NCI-H2107 (cell line): ENCODE results near the gene NPIPB6.

Experiments used
- DNase-seq: peaks from one replicate; lab custom pipeline; 2025; lab: John Stamatoyannopoulos, UW

The NPIPB6 gene

DNA sequence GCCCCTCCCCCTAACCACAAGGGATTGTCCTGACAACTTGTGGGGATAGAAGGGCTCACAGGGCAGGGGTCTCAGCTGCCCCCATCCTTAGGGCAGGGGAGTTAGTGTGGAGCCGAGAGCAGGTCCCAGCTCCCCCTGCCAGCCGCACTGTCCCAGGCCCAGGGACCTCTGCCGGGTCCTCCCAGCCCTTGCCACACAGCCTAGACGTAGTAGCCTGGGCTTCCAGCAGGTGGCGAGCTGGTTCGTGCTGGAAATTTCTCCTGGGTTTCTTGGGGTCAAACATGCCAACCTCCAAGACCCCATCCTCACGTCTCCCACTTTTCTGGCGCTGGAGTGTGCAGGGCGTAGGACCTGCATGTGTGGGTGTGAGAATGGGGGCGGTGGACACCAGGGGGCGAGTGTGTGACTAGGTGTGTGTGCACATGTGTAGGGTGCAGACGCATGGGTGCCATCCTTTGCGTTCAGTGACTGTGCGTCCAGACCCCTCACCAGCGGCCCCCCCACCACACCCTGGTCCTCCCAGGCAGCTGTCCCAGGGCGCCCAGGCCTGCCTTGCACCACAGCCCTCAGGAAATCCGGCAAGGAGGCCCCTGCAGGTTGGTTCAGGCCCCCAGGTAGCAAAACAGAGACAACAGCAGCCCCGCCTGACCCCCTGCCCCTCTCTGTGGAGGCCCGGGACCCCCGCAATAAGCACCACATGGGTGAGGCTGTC is 41.5 kb downstream of the NPIPB6 start:
- DNase-seq, result no peak

DNA sequence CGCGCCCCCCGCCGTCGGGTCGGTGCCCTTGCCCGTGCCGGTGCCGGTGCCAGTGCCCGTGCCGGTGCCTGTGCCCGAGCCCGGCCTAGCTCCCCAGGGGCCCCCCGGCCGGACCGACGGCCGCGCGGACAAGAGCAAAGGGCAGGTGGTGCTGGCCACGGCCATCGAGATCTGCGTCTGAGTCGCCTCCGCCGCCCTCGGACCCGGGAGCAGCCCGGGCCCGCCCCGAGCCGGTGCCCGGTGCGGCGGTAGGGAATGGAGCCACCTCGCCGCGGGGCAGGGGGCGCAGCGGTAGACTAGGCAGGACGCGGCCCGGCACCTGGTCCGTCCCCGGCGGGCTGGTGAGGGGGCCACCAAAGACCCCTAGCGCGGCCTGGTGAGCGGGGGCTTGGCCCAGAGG is 42.6 kb downstream of the NPIPB6 start:
- DNase-seq, result no peak

DNA sequence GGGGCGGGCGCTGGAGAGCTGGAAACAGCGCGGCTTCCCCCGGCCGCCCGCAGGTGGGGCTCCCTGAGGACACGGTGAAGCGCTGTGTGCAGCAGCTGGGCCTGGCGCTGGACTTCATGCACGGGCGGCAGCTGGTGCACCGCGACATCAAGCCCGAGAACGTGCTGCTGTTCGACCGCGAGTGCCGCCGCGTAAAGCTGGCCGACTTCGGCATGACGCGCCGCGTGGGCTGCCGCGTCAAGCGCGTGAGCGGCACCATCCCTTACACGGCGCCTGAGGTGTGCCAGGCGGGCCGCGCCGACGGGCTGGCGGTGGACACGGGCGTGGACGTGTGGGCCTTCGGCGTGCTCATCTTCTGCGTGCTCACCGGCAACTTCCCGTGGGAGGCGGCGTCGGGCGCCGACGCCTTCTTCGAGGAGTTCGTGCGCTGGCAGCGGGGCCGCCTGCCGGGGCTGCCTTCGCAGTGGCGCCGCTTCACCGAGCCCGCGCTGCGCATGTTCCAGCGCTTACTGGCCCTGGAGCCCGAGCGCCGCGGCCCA is 43.2 kb downstream of the NPIPB6 start:
- DNase-seq, result no peak

DNA sequence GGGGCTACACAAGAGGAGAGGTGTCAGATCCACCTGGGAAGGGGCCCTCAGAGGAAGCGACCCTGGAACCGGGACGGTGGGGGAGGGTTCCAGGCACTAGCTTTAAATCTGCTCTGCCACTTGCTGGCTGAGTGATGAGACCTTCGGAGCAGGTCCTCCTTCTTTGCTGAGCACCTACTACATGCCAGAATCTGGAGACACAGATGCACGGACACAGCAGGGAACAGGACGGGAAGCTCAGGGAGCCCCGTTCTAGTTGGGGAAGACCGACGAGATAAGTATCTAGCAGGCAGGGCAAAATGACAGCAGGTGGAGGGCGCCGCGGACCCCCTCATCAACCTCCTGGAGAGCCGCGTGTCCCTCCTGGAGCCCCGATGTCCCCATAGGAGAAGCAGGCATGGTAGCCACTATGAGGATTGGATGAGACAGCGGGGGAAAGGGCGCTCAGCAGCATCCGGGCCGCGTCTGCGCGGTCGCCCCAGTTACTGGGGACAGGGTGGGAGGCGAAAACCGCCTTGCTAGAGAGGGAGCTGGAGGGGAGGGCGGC is 43.8 kb downstream of the NPIPB6 start:
- DNase-seq, result no peak

DNA sequence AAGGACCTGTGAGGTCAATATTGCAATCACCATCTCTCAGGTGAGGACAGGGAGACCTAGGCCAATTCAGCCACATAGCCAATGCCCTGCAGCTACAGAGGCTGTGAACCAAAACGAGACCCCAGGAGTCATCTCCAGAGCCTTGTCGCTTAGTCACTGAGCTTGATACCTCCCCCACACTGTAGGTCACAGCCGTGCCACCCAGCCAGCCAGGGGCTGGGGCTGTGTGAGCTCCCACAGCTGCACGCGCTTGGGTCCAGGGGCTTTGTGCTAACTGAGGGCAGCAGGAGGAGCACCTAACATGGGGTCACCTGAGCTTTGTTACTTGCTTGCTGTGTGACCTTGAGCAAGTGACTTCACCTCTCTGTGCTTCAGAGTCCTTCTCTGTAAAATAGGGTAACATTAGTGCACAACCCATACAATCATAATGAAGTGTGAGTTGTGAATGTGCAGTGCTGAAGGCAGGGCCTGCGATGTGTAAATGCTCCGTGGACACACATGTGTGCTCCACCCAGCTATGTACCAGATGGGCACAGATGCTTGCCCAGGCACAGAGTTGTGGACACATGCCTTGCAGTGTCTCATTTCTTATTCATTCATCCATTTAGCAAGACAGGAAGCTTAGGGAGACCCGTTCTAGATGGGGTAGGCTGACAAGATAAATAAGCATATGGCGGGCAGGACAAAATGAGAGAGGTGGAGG is 45.1 kb downstream of the NPIPB6 start:
- DNase-seq, result no peak

DNA sequence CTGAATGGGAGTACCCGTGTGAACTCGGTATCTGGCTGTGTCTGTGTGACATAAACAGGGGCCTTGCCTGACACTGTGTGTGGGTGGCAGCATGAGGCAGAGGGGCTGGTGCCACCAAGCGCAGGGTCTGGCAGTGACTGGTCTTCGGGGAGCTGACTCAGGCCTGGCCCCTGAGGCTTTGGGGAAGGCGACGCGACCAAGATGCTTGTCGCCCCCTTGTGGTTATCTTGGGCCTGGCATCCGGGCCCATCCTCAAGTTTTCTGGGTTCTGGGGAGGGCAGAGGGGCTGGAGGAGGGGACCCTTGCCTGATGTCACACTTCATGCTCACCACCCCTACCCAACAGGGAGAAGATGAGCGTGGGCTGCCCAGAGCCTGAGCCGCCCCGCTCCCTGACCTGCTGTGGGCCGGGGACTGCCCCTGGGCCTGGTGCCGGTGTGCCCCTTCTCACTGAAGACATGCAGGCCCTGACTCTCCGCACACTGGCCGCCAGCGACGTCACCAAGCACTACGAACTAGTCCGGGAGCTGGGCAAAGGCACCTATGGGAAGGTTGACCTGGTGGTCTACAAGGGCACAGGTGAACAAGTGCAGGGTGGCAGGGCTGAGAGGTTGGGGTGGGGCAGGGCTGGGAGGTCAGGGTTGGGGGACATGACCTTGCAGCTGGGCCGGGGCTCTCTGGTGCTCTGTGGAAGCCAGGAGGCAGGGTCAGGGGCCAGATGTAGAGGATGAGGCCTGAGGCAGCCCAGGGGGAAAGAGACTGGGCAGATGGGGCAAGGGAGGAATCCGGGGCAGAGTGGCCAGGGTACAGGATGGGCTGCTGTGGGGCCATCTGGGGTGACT is 46.0 kb downstream of the NPIPB6 start:
- no peak for DNase-seq

DNA sequence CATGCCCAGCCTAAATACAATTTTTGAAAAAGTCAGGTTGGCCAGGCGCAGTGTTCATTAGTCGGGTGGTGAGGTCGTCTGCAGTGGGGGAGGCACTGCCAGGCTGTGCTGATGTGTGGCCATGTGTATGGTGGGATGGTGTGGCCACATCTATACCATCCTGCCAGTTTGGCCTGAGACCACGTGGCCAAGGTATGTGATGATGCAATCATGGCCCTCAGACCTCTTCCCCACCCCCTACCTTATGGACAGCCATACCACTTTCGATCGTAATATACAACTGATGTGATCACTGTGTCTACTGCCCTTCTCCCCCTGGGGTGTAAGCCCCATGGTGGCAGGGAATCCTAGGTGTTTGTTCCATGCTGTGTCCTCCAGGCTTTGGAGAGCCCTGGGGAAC is 47.3 kb downstream of the NPIPB6 start:
- DNase-seq, result no peak

DNA sequence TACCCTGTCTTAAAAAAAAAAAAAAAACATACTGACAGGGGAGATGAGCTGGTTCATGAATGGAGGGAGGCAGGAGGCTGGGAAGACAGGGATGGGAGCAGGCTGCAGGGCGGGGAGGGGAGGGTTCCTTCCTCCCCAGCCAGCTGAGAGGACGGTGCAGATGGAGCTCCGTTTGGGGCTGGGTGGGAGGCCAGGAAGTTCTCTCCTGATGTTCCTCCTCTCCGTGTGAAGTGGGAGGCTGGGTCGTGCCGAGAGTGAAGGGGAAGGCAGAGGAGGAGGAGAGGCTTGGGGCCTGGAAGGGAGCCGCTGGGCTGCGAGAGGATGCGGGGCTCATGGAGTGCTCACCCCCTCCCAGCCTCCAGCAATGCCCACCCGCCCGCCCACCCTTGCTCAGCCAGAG is 49.7 kb downstream of the NPIPB6 start:
- no peak for DNase-seq

DNA sequence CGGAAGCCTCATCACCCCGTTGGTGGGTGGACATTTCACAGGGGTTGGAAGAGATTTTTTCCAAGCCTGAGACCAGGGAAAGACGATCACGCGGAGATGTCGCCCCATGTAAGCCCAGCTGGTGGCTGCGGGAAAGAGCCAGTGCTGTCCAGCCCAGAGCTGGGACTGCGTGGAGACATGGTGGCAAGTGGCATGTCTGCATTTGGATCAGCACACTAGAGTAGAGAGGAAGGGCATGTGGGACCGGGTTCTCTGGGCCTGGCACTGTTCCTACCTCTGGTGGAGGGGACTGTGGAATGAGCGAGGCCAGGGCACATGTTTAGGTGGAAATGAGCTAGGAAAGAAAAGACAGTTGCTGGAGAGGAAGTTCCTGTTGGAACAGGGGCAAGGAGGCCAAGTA is 51.0 kb downstream of the NPIPB6 start:
- no peak for DNase-seq

DNA sequence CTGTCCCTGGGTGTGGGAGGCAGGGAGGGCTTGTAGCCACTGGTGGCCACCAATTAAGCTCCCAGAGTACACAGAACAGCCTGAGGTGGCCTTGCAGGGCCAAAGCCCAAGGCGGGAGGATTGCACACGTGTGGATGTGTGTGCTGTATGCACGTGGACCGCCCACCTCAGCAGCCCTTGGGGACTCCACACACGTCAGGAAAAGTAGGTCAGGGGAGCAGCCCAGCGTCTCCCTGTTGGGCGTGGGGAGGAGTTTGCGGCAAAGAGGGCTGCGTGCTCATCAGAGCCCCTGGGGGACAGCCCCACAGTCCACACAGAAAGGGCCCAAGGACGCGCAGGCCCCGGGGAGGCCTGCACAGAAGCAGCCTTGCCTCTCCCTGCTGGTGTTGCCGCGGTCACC is 51.4 kb downstream of the NPIPB6 start:
- DNase-seq, result no peak

DNA sequence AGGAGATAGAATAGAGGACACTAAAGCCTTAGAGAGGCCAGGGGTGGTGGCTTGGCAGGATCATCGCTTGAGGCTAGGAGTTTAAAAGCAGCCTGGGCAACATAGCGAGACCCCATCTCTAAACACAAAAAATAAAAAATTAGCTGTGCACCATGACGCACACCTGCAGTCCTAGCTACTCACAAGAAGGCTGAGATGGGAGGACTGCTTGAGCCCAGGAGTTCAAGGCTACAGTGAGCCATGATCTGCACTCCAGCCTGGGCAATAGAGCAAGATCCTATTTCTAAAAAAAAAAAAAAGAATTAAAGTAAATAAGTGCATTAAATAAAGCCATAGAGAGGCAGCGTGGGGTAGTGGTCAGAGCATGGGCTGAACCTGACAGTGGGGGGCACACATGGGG is 51.9 kb downstream of the NPIPB6 start:
- DNase-seq, result no peak

DNA sequence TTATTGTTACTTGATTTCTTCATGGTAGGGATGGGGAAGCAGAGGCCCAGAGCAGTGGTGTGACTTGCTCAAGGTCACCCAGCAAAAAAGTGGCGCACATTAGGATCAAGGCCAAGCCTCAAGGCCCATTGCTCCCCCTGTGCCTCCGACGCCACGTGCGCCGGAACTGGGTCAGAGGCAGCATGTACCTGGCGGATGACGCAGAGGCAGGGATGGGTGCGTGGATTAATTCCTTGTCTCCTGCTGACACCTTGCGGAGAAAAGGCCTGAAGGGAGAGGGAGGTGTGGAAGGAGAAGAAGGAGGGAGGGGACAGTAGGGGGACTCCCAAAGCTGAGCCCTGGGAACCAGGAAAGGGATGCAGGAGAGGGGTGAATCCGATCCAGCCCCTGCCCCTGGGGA is 52.5 kb downstream of the NPIPB6 start:
- no peak for DNase-seq

DNA sequence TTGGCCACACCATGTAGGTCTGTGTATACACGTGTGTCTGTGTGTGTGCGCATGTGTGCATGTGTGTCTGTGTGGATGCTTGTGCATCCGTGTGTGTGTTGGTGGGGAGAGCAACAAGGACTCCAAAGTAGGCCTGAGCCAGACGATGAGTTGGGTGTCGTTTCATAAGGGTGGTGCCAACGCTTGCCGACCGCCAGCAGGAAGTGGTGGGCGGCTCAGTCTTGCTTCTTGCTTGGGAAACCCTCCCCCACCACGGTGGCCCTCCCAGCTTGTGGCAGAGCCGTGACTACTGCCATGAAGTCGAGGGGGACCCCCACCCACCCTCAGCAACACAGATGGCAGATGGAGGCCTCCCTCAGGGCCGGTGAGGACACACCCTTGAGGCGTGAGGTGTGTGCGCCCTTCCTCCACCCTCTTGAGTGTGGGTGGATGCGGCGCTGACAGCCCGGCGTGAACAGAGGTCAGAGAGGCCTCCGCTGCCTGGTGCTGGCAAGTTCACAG is 53.4 kb downstream of the NPIPB6 start:
- no peak for DNase-seq

DNA sequence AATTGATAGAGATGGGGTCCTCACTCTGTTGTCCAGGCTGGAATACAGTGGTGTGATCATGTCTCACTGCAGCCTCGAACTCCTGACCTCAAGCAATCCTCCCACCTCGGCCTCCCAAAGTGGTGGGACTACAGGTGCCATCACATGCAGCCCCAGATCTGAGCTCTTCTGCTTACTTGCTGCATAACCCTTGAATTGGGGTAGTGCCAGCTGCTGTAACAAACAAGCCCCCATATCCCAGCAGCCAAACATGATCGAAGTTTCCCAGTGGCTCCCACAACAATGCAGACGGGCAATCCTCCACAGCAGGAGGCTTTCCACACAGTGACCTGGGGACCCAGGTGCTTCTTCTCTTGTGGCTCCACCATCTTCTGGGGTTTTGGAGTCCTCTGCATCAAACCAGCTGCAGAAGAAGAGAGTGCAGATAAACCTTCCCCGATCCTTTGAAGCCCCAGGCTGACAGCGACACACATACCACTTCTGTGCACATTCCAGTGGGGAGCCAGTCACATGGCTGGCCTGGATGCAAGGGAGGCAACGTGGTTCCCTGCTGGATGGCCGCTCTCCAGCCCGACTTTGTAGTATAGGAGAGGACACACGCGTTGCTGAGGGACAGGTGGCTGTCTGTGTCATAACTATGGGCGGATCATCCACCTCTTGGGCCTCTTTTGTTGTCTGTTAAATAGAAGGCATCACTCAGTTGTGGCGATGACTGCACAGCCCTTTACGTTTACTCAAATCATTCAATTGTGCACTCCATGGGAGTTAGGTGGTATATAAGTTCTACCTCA is 54.3 kb downstream of the NPIPB6 start:
- DNase-seq, result no peak

DNA sequence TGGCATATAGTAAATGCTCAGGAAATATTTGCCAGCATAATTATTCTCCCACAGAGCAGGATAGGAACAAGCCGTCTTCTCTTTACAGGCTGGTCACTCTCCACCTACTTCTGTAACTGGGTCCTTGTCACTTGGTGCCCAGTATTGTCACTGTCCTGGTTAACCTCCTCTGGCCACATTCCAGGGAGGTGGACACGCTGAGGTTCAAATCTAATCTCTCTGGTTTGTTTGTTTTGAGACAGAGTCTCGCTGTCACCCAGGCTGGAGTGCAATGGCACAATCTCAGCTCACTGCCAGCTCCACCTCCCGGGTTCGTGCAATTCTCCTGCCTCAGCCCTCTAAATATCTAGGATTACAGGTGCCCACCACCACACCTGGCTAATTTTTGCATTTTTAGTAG is 55.4 kb downstream of the NPIPB6 start:
- no peak for DNase-seq

DNA sequence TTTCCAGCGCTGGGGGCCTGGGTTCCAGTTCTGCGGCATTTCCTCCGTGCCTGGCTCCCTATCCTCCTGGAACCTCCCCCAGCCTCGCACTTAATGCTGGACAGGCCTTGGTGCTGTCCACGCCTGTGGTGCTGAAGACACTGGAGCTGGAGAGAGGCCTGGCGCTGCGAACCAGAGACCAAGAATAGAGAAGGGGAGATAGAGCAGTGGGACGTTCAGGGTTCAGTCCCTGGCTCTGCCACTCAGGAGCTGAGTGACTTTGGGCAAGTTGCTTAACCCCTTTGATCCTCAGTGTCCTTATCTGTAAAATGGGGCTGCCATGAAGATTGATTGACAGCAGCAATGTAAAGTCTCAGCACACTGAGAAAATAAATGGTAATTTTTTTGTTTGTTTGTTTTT is 59.1 kb downstream of the NPIPB6 start:
- no peak for DNase-seq

DNA sequence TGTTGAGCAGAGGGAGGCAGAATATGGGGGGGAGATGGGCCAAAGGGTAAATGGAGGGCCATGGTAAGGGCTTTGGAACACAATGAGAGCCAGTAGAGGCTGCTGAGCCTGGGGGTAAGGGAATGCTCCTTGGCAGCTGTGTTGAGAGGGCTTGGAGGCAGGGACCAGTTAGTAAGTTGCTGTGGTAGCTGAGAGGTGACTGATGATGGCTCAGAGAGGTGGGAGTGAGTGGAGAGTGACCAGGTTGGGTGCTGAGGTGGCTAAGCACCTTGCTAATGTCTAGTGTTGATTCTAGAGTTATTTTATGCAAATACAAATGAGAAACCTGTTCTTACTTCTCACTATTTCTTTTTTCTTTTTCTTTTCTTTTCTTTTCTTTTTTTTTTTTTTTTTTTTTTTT is 60.2 kb downstream of the NPIPB6 start:
- DNase-seq, result no peak

DNA sequence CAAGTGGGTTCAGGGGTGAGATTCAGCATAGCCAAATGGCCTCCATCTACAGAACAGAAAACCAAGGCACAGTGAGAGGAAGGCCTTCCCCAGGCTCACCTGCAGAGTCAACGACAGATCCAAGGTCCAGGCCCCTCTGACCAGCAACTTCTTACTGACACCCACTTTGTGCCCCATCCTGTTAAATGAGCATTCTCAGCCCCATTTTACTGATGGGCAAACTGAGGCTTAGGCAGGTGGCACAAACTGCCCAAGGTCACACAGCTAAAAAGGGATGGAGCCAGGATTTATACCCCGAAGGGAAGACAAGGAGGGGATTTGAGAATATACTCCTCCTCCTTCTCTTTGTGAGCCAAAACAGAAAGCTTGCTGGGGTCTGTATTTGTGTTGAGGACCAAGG is 61.7 kb downstream of the NPIPB6 start:
- DNase-seq, result no peak

DNA sequence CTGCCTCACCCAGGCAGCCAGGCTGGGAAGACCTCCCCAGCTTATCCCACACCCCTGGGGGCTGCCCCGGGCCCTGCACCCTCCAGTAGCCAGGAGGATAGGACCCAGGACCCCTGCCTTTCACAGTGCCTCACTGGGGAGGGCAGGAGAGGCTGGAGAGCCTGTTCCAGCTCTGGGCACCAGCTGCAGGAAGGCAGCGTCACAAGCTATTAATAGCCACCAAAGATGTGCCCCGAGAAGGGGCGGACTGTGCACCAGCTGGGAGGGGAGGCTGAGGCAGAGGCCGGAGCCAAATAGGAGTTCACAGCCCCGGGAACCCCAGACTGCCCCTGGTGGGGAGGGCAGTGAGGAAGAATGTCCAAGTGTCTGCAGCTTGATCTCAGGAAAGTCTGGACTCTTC is 62.2 kb downstream of the NPIPB6 start:
- DNase-seq, result no peak

DNA sequence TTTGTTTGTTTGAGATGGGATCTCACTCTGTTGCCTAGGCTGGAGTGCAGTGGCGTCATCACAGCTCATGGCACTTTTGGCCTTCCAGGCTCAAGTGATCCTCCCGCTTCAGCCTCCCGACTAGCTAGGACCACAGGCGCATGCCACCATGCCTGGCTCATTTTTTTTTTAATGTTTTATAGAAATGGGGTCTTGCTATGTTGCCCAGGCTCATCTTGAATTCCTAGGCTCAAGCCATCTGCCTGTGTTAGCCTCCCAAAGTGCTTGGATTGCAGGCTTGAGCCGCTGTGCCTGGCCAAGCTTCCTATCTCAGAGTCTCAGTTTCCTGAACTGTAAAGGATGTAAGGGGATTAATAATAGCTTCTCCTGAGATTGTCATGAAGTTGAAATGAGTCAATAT is 63.0 kb downstream of the NPIPB6 start:
- DNase-seq, result no peak

DNA sequence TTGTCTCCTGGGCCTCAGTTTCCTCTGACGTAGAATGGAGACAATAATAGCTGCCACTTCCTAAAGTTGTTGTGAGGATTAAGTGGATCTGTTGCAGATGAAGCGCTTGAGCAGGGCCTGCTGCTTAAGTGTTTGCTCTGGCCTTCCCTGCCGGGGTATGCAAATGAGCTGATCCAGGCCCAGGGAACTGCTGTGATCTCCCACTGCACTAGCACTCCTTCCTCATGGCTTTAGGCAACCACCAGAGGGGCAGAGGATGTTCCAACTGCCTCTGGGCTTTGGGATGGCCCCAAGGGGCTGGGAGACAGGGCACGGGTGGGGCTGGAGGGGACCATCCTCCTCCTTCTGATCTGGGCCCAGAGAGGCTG is 64.8 kb downstream of the NPIPB6 start:
- DNase-seq, result no peak
